NT2/D1 (cell line): ENCODE data around the gene SEC61A1.

Source experiments
- SUZ12 ChIP-seq: IDR thresholded peaks from 2 replicates; pipeline ENCODE4 v1.6.1; 2011; ENCODE audit not compliant: insufficient read length, insufficient read depth; ENCODE audit errors: extremely low read depth
- YY1 ChIP-seq: IDR thresholded peaks from 2 replicates; pipeline ENCODE4 v1.6.1; 2011; ENCODE audit not compliant: insufficient read length, insufficient read depth
- ZNF274 ChIP-seq: IDR thresholded peaks from 2 replicates; pipeline ENCODE4 v1.6.1; 2011; ENCODE audit warnings: mild to moderate bottlenecking, low read depth, low read length

- TF ChIP-seq YY1: no peak
- TF ChIP-seq ZNF274: no peak
- no peak for TF ChIP-seq SUZ12
Measured at GRCh38 chr3:128081226-128081625, 29.0 kb downstream of the SEC61A1 start.
